Measurements from ENCODE around the gene SULT4A1. TPM values are rescaled to one million over a fixed set of nuclear protein-coding genes. Genes with fewer than 3 reads are reported as not detected.

SULT4A1 gene
- total and polyA plus RNA-seq, 2 donors (not counting 1 experiment from before 2014, with no cell fraction given), result not detected

- TF ChIP-seq EZH2 (IDR thresholded peaks at IDR 0.05; ENCODE audit: borderline replicate concordance, insufficient read depth, low read depth, low read length, poor library complexity, severe bottlenecking), result no peak
- POLR2A ChIA-PET, result no interaction called here
- no peak overlapping the region for H3K27ac Mint-ChIP-seq
- Histone ChIP-seq H3K27me3 (replicated peaks in 1 of 4; ENCODE audit: control extremely low read depth in 1 of 4, control insufficient read depth in 3 of 4, insufficient read depth in 4 of 4, low read length in 3 of 4) (peaks cover 0 to 29% (median 6%) of the 10 kb centered on the region in 4 experiments), H3K4me3 (ENCODE audit: control extremely low read depth in 1 of 5, extremely low read depth in 1 of 5, insufficient read depth in 1 of 5, low read depth in 2 of 5, low read length in 4 of 5) (no peak overlapping the region), H4K20me1 (ENCODE audit: control insufficient read depth, insufficient read depth, low read length, poor library complexity, severe bottlenecking) (no peaks in the 10 kb centered on the region), H3K27ac (ENCODE audit: low read length in 2 of 2) (no peak overlapping the region), H3K9me3 (ENCODE audit: control extremely low read depth in 1 of 3, control insufficient read depth in 2 of 3, insufficient read depth in 1 of 3, low read length in 2 of 3) (peaks cover 0 to 5% (median 0%) of the 10 kb centered on the region in 3 donors), H3K4me2 (replicated peaks; ENCODE audit: low read depth, low read length, poor library complexity, severe bottlenecking) (no peak overlapping the region), H3K4me1 (ENCODE audit: control insufficient read depth in 2 of 2, insufficient read depth in 2 of 2, low read length in 2 of 2) (peaks cover 5 to 9% of the 10 kb centered on the region in 2 donors), H3K9ac (ENCODE audit: low read length) (no peak overlapping the region), H2AFZ (ENCODE audit: insufficient read depth, low read depth, low read length, poor library complexity, severe bottlenecking) (no peak overlapping the region), H3K79me2 (ENCODE audit: control insufficient read depth, insufficient read depth, low read length) (no peaks in the 10 kb centered on the region), H3K36me3 (replicated peaks in 1 of 2; ENCODE audit: control extremely low read depth in 1 of 2, control insufficient read depth in 1 of 2, extremely low read depth in 1 of 2, insufficient read depth in 2 of 2, low read length in 1 of 2) (no peaks in the 10 kb centered on the region)
- peaks cover 5% of the 10 kb centered on the region for H3K4me1 Mint-ChIP-seq
- no peak for DNase-seq
- H3K9me3 Mint-ChIP-seq (ENCODE audit: insufficient read depth), result no peaks in the 10 kb centered on the region
- no peak overlapping the region for H3K4me3 Mint-ChIP-seq
- WGBS (ENCODE audit: insufficient coverage), result 68% methylated on average over 7 of the region's 8 CpGs
- CTCF ChIA-PET, result interaction anchor here (1.0 kb wide), 1 partner anchor 8 kb away, joined by 3 read pairs; no protein-coding TSS in a partner anchor
- H3K27me3 Mint-ChIP-seq, result peaks cover 37% of the 10 kb centered on the region
- intact Hi-C loops (cut with micrococcal nuclease), result no loop called here
- no peak for ATAC-seq (ENCODE audit: low read depth)
Measured at GRCh38 chr22:43886231-43886630, 23.9 kb upstream of the SULT4A1 start.

GRCh38 chr22:43885786-43886185 is 23.5 kb upstream of the SULT4A1 start:
- H3K27ac Mint-ChIP-seq, result no peak overlapping the region
- H3K36me3 ChIP-seq (replicated peaks in 1 of 2; ENCODE audit: control extremely low read depth in 1 of 2, control insufficient read depth in 1 of 2, extremely low read depth in 1 of 2, insufficient read depth in 2 of 2, low read length in 1 of 2), result no peaks in the 10 kb centered on the region
- 100% methylated on average over 4 of the region's 6 CpGs for WGBS (ENCODE audit: insufficient coverage)
- no peak overlapping the region for H3K4me3 ChIP-seq (ENCODE audit: control extremely low read depth in 1 of 5, extremely low read depth in 1 of 5, insufficient read depth in 1 of 5, low read depth in 2 of 5, low read length in 4 of 5)
- H3K4me3 Mint-ChIP-seq, result no peak overlapping the region
- H3K4me1 Mint-ChIP-seq, result peaks cover 5% of the 10 kb centered on the region
- H2AFZ ChIP-seq (ENCODE audit: insufficient read depth, low read depth, low read length, poor library complexity, severe bottlenecking), result no peak overlapping the region
- no peak overlapping the region for H3K27ac ChIP-seq (ENCODE audit: low read length in 2 of 2)
- CTCF ChIA-PET, result no interaction called here
- H3K4me1 ChIP-seq (ENCODE audit: control insufficient read depth in 2 of 2, insufficient read depth in 2 of 2, low read length in 2 of 2), result peaks cover under 1 to 5% of the 10 kb centered on the region in 2 donors
- H3K27me3 ChIP-seq (replicated peaks in 1 of 4; ENCODE audit: control extremely low read depth in 1 of 4, control insufficient read depth in 3 of 4, insufficient read depth in 4 of 4, low read length in 3 of 4), result peaks cover 0 to 25% (median 4%) of the 10 kb centered on the region in 4 experiments
- TF ChIP-seq, protein P1, sequence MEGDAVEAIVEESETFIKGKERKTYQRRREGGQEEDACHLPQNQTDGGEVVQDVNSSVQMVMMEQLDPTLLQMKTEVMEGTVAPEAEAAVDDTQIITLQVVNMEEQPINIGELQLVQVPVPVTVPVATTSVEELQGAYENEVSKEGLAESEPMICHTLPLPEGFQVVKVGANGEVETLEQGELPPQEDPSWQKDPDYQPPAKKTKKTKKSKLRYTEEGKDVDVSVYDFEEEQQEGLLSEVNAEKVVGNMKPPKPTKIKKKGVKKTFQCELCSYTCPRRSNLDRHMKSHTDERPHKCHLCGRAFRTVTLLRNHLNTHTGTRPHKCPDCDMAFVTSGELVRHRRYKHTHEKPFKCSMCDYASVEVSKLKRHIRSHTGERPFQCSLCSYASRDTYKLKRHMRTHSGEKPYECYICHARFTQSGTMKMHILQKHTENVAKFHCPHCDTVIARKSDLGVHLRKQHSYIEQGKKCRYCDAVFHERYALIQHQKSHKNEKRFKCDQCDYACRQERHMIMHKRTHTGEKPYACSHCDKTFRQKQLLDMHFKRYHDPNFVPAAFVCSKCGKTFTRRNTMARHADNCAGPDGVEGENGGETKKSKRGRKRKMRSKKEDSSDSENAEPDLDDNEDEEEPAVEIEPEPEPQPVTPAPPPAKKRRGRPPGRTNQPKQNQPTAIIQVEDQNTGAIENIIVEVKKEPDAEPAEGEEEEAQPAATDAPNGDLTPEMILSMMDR (IDR thresholded peaks at IDR 0.05), result no peak
- TF ChIP-seq EZH2 (IDR thresholded peaks at IDR 0.05; ENCODE audit: borderline replicate concordance, insufficient read depth, low read depth, low read length, poor library complexity, severe bottlenecking), result no peak
- H3K9ac ChIP-seq (ENCODE audit: low read length), result no peak overlapping the region
- DNase-seq, result no peak
- H3K27me3 Mint-ChIP-seq, result peaks cover 35% of the 10 kb centered on the region
- peaks cover 0 to 3% (median 0%) of the 10 kb centered on the region in 3 donors for H3K9me3 ChIP-seq (ENCODE audit: control extremely low read depth in 1 of 3, control insufficient read depth in 2 of 3, insufficient read depth in 1 of 3, low read length in 2 of 3)
- no peaks in the 10 kb centered on the region for H3K79me2 ChIP-seq (ENCODE audit: control insufficient read depth, insufficient read depth, low read length)
- no peaks in the 10 kb centered on the region for H3K9me3 Mint-ChIP-seq (ENCODE audit: insufficient read depth)
- no peak overlapping the region for H3K4me2 ChIP-seq (replicated peaks; ENCODE audit: low read depth, low read length, poor library complexity, severe bottlenecking)
- no peaks in the 10 kb centered on the region for H4K20me1 ChIP-seq (ENCODE audit: control insufficient read depth, insufficient read depth, low read length, poor library complexity, severe bottlenecking)
- no peak for ATAC-seq (ENCODE audit: low read depth)
- intact Hi-C loops (cut with micrococcal nuclease), result no loop called here
- POLR2A ChIA-PET, result no interaction called here

Data from B cell (primary cell).